ENCODE data around the gene DUSP2.
A peak's percentile ranks its signal among the peaks of the same experiment; 100 is the strongest.

DUSP2 gene

DNA sequence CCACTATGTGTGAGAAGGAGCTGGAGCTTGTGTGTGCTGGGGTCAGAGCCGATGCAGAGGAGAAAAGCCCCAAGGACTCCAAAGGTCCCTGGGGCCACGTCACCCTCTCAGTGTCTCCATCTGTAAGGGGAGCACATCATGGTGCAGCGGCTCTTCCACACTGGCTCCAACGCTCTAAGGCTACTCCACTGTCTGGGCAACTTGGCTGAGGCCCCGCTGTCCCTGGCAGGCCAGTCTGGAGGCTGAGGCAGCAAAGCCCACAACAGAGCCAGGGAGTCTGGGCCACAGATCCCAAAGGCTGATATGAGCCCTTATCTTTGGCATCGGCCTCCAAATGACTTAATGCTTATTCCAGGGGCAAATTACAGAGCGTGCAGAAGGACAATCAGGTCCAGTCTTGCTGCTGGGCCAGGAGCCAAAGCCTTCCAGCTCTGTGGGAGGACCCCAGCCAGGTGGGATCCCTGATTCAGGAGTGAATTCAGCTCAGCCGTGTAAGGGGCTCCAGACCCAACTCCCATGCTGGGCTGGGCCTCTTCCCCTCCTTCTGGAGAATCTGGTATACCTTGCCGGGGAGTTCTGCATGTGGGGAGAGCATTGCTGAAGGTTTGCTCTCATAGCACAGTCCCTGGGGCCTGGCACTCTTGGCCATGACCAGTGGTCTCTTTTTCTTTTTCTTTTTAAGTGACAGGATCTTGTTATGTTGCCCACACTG is 1.8 kb upstream of the DUSP2 start:
- no peak for DNase-seq

DNA sequence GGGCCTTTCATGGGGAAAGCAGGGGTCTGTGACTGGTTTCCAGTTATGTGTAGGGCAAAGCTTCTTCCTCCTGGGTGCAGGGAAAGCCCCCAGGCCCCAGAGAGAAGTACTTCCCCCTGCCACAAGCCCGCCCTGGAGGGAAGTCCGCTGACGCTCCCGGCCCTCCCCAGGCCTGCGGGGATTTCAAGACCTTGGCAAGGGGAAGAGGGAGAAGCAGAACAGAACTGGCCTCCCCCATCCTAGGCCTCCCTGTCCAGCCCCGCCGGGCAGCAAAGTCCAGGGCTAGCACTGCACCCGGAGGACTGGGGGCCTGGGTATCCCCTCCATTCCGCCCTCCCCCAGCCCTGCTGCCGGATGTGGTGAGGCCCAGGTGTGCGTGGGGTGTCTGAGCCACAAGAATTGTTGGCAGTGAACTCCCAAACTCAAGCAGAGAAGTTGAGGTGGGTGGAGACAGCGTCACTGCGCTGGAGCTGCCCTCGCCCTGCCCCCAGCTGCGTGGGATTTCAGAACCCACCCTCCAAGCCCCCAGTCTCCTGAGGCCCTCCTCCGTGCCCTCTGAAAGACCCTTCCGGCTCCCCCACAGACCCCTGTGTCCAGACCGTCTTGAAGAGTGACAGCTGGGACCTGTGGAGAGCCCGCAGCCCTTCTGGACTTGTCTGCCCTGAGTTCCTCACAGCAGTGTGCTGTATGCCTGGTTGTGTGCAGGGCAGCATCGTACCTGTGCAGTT is 1.1 kb upstream of the DUSP2 start:
- peak; percentile 92 to 95 for DNase-seq

DNA sequence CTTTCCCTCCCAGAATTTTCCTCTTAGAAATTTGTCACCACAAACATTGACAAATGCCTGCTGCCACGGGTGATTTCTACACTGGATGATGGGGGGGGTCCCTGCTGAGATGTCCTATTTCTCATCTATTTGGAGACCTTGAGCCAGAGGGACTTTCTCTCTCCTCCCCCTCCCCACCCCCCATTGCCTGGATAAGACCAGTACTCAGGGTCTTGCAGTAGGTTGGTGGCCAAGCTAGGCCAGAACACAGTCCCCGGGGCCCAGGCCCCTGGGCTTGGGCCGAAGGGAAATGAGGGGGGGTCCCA is 560 bp upstream of the DUSP2 start:
- DNase-seq = no peak

DNA sequence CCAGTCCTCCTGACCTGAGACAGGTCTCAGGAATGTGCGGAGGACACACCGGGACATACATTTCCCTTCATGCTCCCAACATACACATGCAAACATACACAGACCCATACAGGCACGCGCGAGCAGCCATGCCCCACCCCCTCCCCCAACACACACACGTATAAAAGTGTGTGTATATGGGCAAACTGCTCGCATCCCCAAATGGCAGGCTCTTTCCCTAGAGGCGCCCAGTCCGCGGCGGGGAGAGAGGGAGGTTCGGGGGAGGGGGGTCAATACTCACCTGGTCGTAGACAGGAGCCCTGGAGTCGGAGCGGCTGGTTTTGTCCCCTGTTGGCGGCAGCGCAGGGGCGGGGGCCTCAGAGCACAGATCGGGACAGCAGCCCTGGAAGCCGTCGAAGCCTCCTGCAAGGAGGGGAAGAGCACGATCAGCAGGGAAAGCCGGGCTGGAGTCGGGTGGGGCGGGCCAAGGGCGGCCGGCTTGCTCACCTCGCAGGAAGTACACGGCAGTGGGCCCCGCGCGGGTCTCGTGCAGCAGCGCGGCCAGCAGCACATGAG is 682 bp downstream of the DUSP2 start:
- peak; percentile 52 to 55 for DNase-seq

DNA sequence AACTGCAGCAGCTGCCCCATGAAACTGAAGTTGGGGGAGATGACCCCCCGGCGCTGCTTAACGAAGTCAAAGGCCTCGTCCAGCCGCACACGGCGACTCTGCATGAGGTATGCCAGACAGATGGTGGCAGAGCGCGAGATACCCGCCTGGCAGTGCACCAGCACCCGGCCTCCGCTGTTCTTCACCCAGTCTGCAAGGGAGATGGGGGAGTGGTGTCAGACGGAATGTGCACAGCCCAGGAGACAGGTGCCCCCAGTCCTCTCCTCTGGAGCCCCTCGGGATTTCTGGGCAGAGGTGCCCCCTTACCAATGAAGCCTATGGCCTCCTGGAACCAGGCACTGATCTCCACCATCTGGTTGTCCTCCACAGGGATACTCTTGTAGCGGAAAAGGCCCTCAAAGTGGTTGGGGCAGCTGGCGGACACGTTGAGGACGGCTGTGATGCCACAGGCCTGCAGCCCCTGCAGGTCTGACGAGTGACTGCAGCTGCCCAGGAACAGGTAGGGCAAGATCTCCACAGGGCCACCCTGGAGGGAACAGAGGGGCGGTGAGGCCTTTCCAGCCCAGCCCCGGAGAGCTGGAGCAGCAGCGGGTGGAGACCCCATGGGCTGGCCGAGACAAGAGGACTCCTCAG is 1.3 kb downstream of the DUSP2 start:
- peak; percentile 42 to 56 for DNase-seq

DNA sequence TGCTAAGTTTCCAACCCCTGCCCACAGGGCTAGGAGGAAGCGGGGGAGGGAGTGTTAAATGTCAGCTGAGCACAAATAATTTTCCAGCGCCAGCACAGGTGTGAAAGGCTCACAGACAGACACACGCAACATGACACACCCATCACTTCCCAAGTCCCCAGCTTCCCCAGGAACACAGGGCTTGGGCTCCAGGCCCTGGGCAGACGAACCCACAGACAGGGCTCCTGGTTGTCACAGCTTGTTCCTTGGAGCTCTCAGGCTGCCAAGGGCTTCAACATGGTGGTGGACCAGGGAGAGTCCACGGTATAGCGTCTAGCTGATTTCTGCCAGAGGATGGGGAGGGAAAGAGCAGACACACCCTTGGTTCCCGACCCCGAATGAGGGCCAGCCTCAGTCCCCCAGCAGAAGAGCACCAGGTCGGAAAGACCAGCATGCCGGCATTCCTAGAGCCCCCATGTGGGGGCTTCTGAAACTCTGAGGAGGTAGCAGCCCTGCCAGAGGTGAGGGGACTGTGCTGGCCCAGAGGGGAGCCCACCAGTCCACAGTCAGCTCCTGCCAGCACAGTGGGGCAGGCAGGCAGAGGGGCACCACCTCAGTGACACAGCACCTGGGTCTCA is 1.9 kb downstream of the DUSP2 start:
- DNase-seq = peak; percentile 50 to 58

DNA sequence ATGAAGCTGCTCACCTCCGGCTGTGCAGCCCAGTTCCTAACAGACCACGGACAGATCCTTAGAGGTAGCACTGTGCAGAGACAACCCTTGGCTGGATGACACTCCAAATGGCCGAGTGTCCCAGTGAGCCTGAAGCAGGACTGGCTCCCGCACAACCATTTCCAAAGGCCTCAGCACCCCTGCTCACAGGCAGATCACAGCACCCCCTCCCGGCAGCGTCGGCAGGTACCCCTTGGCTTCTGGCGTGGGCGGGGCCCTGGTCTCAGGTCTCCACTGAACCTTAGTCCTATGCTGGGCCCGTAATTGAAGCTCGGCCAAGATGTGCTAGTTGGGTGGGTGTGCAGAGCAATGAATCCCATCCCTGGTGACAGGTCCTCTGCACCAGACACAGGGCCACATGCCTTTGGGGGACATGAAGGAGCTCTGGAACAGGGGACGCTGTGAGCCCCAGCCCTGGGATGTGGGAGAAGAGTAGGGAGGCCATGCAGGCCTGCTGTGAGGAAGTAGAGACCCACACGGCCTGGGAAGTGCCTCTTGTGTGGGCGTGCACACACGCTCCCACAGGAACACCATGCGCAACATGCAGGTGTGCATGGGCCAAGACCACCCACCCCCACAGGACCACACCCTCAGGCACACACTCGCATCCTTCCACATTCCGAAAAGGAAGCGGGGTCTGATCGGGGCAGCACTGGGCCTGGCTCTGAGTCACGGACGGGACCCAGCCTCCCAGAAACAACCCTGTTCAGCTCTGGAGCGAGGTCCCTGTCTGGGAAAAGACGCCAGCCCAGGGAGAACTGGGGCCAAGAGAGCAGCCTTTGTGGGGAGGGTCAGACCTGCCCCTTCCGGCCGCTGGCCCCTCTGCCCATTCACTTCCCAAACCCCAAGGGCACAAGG is 2.8 kb downstream of the DUSP2 start:
- peak; percentile 88 to 91 for DNase-seq

DNA sequence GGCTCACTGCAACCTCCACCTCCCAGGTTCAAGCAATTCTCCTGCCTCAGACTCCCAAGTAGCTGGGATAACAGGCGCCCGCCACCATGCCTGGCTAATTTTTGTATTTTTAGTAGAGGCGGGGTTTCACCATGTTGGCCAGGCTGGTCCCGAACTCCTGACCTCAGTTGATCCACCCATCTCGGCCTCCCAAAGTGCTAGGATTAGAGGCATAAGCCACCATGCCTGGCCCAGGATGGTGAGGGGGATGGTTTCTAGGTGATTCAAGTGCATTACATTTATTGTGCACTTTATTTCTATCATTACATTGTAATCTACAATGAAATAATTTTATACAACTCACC is 3.6 kb downstream of the DUSP2 start:
- DNase-seq = peak in 1 of 2 experiments; percentile 51

DNA sequence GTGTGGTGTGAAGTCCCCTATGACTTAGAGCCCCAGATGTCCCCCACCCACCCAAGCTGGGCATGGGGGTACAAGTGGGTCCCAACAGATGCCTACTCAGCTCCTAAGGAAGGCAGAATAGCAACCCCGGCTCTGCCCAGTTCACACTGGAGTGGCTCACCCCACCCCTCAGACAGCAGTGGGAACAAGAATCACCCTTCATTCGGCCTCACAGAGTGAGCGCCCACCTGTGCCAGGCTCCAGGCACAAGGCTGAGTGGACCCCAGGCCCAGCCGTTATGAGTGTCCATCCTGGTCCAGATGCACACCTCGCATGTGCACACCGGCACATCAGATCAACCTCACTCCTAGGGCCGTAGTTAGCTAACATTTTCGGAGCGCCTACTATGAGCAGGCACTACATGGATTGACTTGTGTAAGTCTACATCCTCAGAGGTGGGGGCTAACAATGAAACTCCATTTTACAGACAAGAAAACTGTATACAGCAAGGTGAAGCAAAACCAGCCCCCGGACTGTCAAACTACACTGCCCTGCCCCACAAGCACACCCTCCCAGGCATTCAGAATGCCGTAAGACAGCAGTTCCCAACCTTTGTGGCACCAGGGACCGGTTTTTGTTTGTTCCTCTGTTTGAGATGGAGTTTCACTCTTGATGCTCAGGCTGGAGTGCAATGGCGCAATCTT is 4.2 kb downstream of the DUSP2 start:
- DNase-seq = peak in 1 of 2 experiments; percentile 45

DNA sequence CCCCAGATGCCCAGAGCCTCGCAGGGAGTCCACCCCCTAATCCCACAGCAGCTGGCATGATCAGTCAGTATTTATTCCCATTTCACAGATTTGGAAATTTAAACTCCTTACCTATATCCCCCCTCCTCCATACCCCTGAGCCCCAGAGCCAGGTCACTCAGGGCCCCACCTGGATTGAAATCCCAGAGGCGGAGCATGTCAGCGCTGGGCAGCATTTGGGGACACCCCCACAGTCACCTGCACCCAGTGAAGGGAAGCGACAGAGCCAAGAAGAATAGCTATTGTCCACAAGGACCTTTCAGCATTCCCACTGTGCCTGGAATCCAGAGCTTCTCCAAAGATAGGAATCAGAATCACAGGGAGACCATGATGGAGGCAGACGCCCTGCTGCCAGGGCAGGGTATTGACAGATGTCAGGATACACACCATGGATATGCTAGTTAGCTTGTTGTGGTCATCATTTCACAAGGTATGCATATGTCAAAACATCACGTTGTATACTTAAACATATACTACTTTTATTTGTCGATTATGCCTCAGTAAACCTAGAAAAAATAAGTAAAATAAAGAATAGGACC is 6.0 kb downstream of the DUSP2 start:
- DNase-seq = no peak

DNA sequence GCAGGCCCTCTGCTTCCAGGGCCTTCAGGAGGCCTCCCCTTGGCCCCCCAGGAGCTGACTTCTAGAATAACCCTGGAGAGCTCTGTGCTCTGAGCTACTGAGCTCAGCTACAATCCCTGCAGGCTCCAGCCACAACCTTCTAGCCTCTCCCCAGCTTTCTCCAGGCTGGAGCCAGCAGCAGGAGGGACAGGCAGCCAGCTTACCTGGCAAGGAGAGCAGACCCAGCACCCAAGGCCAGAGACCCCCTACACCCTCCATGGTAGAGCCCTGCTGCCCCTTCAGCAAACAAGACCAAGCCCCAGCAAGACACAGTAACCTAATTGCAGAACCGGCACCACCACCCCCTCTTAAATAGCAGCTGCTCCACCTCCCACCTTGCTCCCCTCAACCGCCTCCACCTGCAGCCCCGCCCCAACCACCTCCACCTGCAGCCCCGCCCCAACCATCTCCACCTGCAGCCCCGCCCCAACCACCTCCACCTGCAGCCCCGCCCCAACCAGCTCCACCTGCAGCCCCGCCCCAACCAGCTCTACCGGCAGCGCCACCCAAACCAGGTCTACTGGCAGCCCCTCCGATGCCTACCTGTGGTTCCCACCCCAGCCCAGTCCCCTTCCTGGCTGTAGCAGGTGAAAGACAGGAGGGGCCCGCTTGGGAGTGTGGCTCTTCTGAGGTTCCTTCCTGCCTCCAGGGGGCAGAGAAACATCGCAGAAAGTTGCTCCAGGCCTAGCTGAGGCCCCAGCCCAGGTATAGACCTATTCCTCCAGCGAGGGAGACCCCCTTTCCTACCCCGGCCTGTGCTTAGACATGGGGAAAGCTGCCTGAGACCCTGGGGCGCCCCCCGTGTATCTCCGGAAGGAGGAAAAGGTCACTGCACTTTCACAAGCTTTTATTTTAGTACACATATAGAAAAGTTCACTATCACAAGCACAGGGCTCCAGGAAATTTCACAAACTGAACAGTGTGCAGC is 6.8 kb downstream of the DUSP2 start, which contains the start of gene ASTL:
ASTL (minus strand) TSS at position 324 of the 967 bp plus-strand sequence; CDS start at position 258, 66 bp downstream.
- peak; percentile 66 to 71 for DNase-seq

DNA sequence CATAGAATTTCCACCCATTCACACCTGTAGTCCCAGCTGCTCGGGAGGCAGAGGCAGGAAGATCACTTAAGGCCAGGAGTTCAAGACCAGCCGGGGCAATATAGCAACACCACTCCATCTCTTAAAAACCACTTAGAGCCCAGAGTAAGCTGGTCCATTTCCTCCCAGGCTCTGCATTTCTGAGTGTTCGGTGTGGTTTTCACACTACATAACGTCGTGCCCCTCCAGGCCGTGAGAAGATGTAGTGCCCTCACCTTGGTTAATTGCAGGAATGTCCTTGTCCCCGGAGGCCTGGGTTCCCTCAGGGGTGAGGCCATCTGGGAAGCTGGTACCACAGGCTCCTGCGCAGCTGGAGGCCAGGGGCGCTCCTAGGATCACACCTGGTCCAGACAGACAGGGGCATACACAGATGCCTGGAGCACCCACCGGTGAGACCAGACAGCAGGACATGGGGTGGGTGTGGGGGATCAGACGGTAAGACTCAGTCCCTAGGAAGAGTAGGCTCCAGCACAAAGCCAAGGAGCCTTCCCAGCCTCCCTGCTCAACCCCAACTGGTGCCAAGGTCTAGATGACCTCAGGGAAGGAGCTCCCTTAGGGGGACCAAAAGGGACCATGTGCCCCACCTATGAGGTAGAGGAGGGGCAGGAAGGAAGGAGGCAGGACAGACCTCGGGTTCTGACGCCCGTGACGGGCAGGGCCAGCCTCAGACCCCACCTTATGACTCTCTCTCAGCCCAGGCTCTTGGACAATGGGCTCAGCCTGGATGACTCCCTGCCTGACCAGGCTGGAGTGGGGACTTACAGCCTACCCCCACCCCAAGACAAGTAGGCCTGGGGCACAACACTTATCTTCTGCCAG is 7.7 kb downstream of the DUSP2 start:
- DNase-seq = no peak

DNA sequence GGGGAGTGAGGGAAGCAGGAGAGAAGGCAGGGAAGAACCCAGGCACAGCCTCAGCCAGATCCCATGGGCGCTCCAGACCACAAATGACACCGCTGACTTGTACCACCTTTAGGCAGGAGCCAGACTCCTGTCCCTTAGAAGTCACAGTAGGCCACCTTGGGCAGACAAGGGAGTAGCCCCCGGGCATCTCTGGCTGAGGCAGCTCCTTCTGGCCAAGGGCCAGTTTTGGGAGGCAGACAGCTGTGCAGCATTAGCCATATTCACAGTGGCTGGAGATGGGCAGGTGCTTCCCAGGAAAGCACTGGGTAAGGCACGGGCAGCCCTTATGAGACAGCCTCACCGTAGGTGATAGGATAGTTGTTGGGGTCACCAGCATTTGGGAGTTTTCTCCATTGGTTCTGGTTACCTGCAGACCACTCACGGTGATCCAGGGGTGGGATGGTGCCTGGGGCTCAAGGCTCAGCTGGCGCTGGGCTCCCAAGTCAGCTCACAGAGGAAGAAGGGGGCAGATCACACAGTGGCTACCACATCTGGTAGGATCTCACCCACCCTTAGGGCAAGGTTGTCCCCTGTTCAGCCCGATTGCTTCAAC is 9.0 kb downstream of the DUSP2 start:
- DNase-seq = no peak

DNA sequence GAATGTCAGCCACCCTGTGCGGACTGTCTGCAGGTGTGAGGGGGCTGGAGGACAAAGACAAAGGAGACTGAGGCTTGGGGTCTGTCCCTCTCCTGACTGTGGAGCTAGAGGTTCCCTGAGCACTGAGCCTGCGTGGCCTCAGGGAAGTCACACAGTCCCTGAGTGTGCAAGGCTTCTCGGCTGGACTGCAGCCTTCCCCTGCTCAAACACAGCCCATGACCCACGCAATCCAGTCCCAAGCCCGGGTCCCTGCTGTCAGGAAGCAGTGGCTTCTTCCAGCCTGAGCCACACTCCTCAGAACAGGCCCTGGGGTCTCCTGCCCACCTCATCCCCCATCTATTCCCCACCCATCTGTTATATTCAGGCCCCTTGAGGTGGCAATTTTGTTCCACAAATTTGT is 9.6 kb downstream of the DUSP2 start:
- no peak for DNase-seq

DNA sequence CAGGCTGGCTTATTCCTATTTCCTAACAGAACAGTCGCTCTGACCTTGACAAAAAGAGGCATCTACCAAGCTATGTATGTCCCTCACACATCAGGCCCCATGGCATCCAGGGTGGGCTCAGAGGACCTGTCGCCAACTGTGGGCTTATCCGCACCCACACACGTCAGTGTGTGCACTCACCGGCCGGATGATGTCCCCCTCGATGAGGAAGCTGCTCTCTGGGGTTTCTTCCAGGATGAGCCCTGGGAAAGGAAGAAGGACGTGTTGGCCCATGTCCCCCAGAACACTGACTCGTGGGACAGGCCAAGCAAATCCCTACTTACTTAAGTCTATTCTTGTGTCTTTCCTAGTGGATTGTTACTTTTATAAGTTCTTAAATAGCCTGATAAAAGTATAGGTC is 10.1 kb downstream of the DUSP2 start:
- no peak for DNase-seq

DNA sequence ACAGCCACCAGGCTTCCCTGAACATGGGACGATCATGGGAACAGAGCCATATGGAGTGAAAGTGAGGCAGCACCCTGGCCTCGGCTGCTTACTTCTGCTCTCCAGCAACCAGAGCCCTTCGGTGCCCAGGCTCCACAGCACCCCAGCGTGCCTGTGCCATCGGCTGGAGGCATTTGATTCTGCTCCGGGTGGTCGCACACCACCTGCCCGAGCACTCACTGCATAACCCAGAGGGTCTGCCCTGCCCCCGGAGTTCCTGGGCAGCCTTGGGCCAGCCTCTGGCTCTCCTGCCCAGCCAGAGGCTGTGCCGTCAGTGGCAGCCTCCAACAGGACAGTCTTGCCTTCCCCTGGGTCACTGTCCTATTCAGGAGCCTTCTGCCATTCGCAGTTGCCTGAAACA is 10.8 kb downstream of the DUSP2 start:
- no peak for DNase-seq

DNA sequence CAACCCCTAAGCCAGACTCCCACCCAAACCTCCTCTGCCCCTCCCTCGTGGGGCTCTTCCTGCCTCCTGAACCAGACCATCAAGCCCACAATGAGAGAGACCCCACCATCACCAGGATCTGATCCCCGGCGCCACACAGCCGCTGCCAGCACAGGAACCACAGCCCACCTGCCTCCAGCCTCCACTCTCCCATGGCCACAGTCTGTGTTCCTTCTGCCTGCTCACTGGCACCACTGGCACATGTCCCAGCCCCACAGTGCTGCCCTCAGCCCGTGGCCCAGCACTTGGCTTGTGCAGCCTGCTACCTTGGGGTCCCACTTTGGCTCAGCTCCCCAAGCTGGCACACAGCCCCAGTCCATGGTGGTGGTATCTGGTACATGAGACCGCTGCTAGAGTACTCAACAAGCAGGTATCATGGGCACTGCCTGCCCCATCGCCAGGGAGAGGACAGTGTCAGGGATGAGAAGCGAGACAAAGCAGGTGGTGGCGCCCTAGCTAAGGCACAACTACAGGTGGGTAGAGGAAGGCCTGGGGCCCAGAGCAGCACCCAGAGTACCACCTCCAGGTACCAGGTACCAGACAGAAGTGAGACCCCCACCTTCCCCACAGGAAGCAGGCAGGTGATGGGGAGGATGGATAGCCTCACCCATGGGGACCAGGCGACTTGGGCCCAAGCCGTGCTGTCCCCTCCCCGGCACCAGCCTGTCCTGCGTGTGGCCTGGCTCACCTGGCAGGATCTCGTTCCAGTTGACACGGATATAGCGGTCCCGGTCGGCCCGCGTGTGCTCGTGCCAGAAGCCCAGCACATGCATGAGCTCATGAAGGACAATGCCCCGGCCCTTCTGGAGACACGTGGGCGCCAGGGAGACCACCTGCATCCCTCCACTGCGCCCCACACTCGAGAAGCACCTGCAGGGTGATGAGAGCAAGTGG is 13.2 kb downstream of the DUSP2 start:
- DNase-seq = no peak

Measured in activated CD4-positive, alpha-beta T cell treated with anti-CD3 and anti-CD28 coated beads, Interleukin-2, amount 50 U/mL, for 48 hours (primary cell).